Activated T-cell treated with anti-CD3 and anti-CD28 coated beads for 4 hours (primary cell): ENCODE data around the gene SERPING1.

Source experiments
- DNase-seq: peaks from one replicate; pipeline ENCODE4 v3.0.0-alpha.2; 2020

SERPING1 gene

GRCh38 chr11:57597916-57598830 is 688 bp downstream of the SERPING1 start:
- DNase-seq = no peak

DNA sequence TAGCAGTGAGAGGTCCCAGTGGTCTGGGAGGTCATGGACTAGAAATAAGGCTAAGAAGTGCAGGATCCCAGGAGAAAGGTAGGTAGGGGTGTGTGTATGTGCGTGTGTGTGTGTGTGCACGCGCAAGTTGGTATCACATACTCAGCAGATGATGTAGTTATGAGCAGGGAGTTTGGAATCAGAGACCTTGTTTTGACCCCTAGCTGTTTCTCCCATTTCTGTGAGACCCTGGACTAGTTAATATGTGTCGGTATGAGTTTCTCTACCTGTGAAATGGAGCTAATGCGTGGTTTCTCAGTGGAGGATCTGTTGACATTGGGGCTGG is 1.3 kb downstream of the SERPING1 start:
- DNase-seq = no peak

- no peak for DNase-seq
These were observed 1.9 kb downstream of the SERPING1 start for GRCh38 chr11:57599381-57599780.

GRCh38 chr11:57601297-57601696 is 3.8 kb downstream of the SERPING1 start:
- DNase-seq = no peak

DNA sequence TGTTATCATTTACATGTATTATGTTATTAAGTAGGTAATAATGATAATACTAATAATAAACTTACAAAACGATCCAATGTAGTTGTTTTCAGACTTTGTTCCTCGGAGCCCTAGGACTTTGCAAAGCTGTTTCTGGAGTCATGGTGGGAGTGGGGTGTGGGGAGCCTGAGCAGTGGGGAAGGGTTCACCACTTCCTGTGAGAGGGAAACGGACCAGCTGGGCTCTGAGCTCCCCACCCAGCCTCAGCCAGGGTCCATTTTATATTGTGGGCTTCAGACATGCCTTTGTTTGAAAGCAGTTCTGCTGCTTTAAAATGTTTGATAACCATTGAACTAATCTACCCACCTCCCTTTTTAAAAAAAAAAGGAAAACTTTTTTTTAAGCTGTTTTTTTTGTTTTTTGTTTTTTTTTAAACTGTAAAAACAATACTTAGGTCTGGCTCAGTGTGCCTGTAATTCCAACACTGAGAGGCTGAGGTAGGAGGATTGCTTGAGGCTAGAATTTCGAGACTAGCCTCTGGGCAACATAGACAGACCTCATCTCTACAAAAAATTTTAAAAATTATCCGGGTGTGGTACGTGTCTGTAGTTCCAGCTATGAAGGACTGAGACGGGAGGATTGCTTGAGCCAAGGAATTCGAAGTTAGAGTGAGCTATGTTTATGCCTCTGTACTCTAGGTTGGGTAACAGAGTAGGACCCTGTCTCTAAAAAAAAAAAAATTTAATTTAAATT is 7.0 kb downstream of the SERPING1 start:
- DNase-seq = no peak

GRCh38 chr11:57605028-57605420 is 7.5 kb downstream of the SERPING1 start:
- no peak for DNase-seq

DNA sequence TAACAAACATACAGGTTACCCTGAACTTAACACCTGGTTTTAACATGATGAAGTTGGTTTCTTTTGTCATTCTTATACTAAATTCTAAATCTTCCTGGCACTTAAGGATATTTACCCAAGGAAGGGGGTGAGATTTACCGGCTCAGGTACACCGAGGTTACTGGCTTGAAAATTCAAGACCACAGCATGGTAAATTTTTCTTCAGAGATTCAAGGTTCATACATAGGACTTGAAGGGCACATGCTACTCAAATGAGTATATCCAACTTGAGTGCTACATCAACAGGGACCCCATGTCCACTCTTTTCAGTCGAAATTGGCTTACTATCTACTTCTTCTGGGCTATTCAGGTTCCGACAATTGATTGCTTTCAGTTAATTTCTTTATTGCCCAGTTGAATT is 12.7 kb downstream of the SERPING1 start:
- no peak for DNase-seq

- DNase-seq = no peak
These were observed 16.8 kb downstream of the SERPING1 start for GRCh38 chr11:57614234-57614772.

DNA sequence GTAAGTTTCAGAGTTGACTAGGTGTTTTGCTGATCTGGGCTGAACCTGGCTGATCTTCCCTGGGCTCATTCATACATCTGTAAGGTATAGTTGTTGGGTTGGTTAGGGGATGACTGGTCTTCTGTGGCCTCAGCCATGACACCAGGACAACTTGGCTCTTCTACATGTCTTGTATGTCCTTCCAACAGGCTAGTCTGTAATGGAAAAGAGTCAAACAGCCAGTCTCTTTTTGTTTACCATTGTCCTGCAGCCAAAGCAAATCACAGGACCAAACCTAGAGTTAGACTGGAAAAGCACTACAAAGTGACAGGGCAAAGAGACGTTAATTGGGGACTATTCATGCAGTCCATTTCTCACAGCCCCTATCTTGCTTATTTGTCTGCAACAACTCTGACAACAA is 17.8 kb downstream of the SERPING1 start:
- no peak for DNase-seq

DNA sequence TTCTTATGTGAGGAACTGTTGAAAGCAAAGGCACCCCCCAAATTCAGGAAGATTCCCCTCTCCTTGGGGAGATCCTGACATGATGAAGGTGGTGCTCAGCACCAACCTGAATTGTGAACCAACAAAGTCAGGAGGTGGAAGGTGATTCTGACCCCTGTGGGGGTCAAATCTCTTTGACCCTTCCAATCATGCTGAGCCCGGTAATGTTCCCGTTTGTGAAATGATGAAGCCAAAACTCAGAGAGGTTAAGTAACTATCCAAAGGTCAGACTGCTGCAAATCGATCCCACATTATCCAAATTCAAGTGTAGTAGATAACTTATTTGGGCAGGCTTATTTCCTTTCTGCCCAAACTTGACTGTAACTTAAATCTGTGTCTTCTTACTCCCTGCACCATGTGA is 19.1 kb downstream of the SERPING1 start:
- no peak for DNase-seq

DNA sequence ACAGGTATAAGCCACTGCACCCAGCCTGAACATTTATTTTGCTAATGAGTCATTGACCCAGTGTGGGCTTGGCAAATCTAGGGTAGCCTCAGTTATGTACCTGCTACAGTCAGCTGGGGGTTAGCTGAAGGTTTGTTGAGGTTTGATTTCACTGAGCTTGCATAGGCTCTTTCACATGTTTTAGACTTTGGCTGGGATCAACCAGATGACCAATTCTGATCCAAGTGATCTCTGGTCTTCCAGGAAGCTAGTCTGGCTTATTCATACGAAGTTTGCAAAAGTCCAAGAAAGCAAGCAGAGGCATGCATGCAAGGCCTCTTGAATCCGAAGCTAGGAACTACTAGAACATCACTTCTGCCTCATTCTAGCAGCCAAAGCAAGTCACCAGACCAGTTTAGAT is 21.0 kb downstream of the SERPING1 start:
- DNase-seq = no peak

GRCh38 chr11:57619331-57619730 is 21.8 kb downstream of the SERPING1 start:
- DNase-seq = no peak

DNA sequence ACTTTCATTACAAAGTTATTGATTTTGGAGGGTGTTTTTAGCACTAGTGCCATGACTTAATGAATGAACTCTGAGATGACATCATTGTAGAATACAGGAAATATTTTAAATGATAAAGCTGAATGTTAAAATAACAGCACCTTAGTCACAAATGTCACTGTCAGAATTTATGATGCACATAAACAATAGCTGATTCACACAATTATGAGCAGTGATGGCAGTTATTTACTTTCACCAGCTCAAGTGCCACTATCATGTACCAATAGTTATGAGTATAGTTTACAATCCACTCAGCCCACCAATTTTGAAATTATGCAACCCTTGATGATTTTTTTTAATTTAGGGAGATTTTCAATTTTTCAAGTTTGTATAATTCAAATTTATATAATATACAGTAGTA is 23.0 kb downstream of the SERPING1 start:
- DNase-seq = no peak

- no peak for DNase-seq
These were observed 24.8 kb downstream of the SERPING1 start for GRCh38 chr11:57622263-57622662.

DNA sequence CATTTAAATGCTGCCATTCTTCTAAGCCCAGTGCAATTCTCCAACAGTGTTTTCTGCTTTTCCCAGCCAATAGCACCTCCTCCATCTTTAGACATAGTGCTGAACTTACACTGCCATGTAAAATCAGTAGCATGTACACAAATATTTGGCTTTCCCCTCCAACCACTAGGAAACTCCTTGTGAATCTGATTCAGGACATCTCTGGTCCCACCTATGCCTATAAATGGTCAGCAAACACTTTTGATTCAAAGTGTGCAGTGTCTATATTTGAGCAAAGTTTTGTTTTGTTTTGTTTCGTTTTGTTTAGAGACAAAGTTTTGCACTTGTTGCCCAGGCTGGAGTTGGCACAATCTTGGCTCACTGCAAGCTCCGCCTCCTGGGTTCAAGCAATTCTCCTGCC is 27.4 kb downstream of the SERPING1 start:
- DNase-seq = no peak

- DNase-seq = no peak
These were observed 29.4 kb downstream of the SERPING1 start for GRCh38 chr11:57626895-57627294.

DNA sequence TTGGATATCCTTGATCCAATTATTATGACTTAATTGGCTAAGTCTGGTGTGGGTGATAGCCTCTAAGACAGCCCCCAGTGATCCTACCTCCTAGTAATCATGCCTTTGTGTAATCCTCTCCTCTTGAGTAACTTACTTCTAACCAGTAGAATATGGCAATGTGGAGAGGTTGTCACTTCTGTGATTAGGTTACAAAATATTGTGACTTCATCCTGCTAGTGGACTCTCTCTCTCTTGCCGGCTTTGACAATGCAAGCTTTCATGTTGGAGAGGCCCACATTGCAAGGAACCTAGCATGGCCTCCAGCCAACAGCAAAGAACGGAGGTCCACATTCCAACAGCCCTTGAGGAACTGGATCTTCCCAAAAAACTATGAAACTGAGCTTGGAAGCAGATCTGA is 32.7 kb downstream of the SERPING1 start:
- no peak for DNase-seq

DNA sequence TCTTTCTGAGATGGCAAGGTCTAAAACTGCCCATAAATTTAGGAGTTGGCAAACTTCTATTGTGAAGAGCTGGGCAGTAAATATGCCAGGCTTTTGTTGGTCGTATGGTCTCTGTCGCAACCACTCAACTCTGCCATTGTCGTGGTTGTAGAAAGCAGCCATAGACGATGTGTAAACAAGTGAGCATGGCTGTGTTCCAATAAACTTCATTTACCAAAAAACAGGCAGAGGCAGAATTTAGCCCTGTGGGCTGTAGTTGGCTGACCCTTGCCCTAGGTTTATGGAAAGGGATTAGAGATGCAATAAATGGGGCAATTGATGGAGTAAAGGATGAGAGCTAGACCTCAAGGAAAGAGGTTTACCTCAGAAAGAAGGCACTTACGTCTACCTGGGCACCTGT is 34.6 kb downstream of the SERPING1 start:
- no peak for DNase-seq

- DNase-seq = no peak
These were observed 36.0 kb downstream of the SERPING1 start for GRCh38 chr11:57633394-57634070.

- no peak for DNase-seq
These were observed 36.8 kb downstream of the SERPING1 start for GRCh38 chr11:57634311-57634710.

DNA sequence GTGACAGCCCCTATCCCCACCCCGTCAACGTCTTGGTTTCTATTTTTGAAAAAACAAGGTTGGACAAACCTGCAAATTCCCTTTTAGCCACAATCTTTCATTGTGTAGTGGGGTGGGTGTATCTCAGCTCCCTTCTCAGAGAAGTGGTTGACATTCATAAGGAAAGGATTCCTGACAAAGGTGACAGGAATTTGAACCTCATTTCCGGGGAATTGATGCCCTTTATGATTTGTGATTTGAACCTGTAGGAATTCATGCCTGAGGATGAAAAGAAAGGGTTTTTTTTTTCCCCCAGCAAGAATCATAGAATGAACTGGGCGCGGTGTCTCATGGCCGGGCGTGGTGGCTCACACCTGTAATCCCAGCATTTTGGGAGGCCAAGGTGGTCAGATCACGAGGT is 37.8 kb downstream of the SERPING1 start:
- no peak for DNase-seq

DNA sequence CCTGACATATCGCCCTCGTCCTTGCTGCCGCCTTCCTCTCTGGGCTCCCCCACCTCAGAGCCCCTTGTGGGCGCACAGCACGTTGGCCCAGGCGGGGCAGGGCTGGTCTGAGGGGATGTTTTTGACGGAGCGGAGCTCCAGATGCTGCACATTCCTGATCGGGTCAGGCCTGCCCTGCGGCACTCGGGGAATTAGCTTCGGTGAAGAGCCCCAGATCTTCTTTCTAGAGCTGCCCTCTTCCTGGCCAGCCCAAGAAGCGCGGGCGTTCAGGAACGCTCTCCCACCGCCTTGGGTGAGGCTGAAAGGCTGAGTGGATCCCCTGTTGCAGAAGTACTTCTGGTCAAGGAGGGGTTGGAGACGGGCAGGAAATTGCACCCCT is 40.1 kb downstream of the SERPING1 start:
- DNase-seq = no peak

GRCh38 chr11:57638005-57638781 is 40.7 kb downstream of the SERPING1 start:
- no peak for DNase-seq
